SJCRH30 (cell line): ENCODE measurements around the gene GALNTL6. TPM values are rescaled to one million over a fixed set of nuclear protein-coding genes. Genes with fewer than 3 reads are reported as not detected.

Experiments
- DNase-seq, 2 experiments: peaks; one replicate each; pipeline ENCODE4 v3.0.0-alpha.2; 2015 to 2020
- H3K27ac ChIP-seq: fragments of 250-450 bp; sonication (Bioruptor Pico); 2 replicates; pipeline ENCODE4 v1.5.1; 2020; ENCODE audit warnings: mild to moderate bottlenecking, moderate library complexity
- H3K27me3 ChIP-seq: fragments of 250-450 bp; sonication (Bioruptor Pico); 2 replicates; pipeline ENCODE4 v1.5.1; 2020; ENCODE audit warnings: mild to moderate bottlenecking, moderate library complexity
- H3K36me3 ChIP-seq: fragments of 250-450 bp; sonication (Bioruptor Pico); 2 replicates; pipeline ENCODE4 v1.5.1; 2020; ENCODE audit warnings: mild to moderate bottlenecking, moderate library complexity
- H3K4me1 ChIP-seq: fragments of 250-450 bp; sonication (Bioruptor Pico); 2 replicates; pipeline ENCODE4 v1.5.1; 2020; ENCODE audit warnings: mild to moderate bottlenecking, moderate library complexity
- H3K4me3 ChIP-seq: fragments of 250-450 bp; sonication (Bioruptor Pico); 2 replicates; pipeline ENCODE4 v1.5.1; 2020; ENCODE audit warnings: mild to moderate bottlenecking, moderate library complexity
- H3K9me3 ChIP-seq: fragments of 250-450 bp; sonication (Bioruptor Pico); replicated peaks from 2 replicates; pipeline ENCODE4 v1.5.1; 2020; ENCODE audit warnings: mild to moderate bottlenecking, moderate library complexity
- total RNA-seq: library from RNA; depleted of rRNA; stranded (reverse); fragments of >200 nt; shearing (Covaris generic); gene quantifications from 2 replicates; pipeline ENCODE4 v1.2.3, GENCODE V29; 2014

Gene GALNTL6
- total RNA-seq, 1 experiment from 2014 or later = 0.36 TPM

GRCh38 chr4:172225457-172225856 is 412.3 kb downstream of the GALNTL6 start:
- no peaks in the 10 kb centered on the region for H3K36me3 ChIP-seq
- H3K9me3 ChIP-seq = no peaks in the 10 kb centered on the region
- no peaks in the 10 kb centered on the region for H3K27me3 ChIP-seq
- no peaks in the 10 kb centered on the region for H3K4me1 ChIP-seq
- no peak overlapping the region for H3K27ac ChIP-seq
- no peak overlapping the region for H3K4me3 ChIP-seq
- DNase-seq = no peak

- DNase-seq = peak; percentile 2 to 27
- Histone ChIP-seq H3K27ac (no peak overlapping the region), H3K36me3 (no peaks in the 10 kb centered on the region), H3K9me3 (no peaks in the 10 kb centered on the region), H3K4me3 (no peak overlapping the region), H3K4me1 (no peaks in the 10 kb centered on the region), H3K27me3 (no peaks in the 10 kb centered on the region)
These were observed 419.8 kb downstream of the GALNTL6 start for GRCh38 chr4:172232966-172233365.

- H3K27me3 ChIP-seq = no peaks in the 10 kb centered on the region
- no peaks in the 10 kb centered on the region for H3K36me3 ChIP-seq
- DNase-seq = no peak
- H3K9me3 ChIP-seq = no peaks in the 10 kb centered on the region
- H3K4me1 ChIP-seq = no peaks in the 10 kb centered on the region
- H3K27ac ChIP-seq = no peak overlapping the region
- H3K4me3 ChIP-seq = no peak overlapping the region
These were observed 430.3 kb downstream of the GALNTL6 start for GRCh38 chr4:172243551-172243950.

- Histone ChIP-seq H3K4me3 (no peak overlapping the region), H3K4me1 (no peaks in the 10 kb centered on the region), H3K36me3 (no peaks in the 10 kb centered on the region), H3K27ac (no peak overlapping the region), H3K27me3 (no peaks in the 10 kb centered on the region), H3K9me3 (no peaks in the 10 kb centered on the region)
- DNase-seq = no peak
These were observed 432.3 kb downstream of the GALNTL6 start for GRCh38 chr4:172245516-172245915.

GRCh38 chr4:172253409-172253808 is 440.2 kb downstream of the GALNTL6 start:
- H3K36me3 ChIP-seq = no peaks in the 10 kb centered on the region
- H3K27me3 ChIP-seq = no peaks in the 10 kb centered on the region
- H3K27ac ChIP-seq = no peak overlapping the region
- DNase-seq = no peak
- H3K4me1 ChIP-seq = no peaks in the 10 kb centered on the region
- H3K9me3 ChIP-seq = no peaks in the 10 kb centered on the region
- H3K4me3 ChIP-seq = no peak overlapping the region

GRCh38 chr4:172256820-172257219 is 443.6 kb downstream of the GALNTL6 start:
- no peak overlapping the region for H3K27ac ChIP-seq
- no peaks in the 10 kb centered on the region for H3K36me3 ChIP-seq
- no peaks in the 10 kb centered on the region for H3K9me3 ChIP-seq
- no peak for DNase-seq
- H3K27me3 ChIP-seq = no peaks in the 10 kb centered on the region
- H3K4me1 ChIP-seq = no peaks in the 10 kb centered on the region
- no peak overlapping the region for H3K4me3 ChIP-seq

- Histone ChIP-seq H3K4me3 (no peak overlapping the region), H3K36me3 (no peaks in the 10 kb centered on the region), H3K27ac (no peak overlapping the region), H3K27me3 (no peaks in the 10 kb centered on the region), H3K9me3 (no peaks in the 10 kb centered on the region), H3K4me1 (no peaks in the 10 kb centered on the region)
- DNase-seq = peak in 1 of 2 experiments; percentile 28
These were observed 457.2 kb downstream of the GALNTL6 start for GRCh38 chr4:172270397-172270796.

GRCh38 chr4:172287117-172287516 is 473.9 kb downstream of the GALNTL6 start:
- no peaks in the 10 kb centered on the region for H3K9me3 ChIP-seq
- H3K36me3 ChIP-seq = no peaks in the 10 kb centered on the region
- H3K4me3 ChIP-seq = no peak overlapping the region
- no peaks in the 10 kb centered on the region for H3K4me1 ChIP-seq
- H3K27me3 ChIP-seq = no peaks in the 10 kb centered on the region
- H3K27ac ChIP-seq = no peak overlapping the region
- no peak for DNase-seq

GRCh38 chr4:172305698-172306097 is 492.5 kb downstream of the GALNTL6 start:
- Histone ChIP-seq H3K9me3 (no peaks in the 10 kb centered on the region), H3K27me3 (no peaks in the 10 kb centered on the region), H3K36me3 (no peaks in the 10 kb centered on the region), H3K4me3 (no peak overlapping the region), H3K27ac (no peak overlapping the region), H3K4me1 (no peaks in the 10 kb centered on the region)
- no peak for DNase-seq

- H3K27me3 ChIP-seq = no peaks in the 10 kb centered on the region
- no peak for DNase-seq
These were observed 494.9 kb downstream of the GALNTL6 start for GRCh38 chr4:172308078-172308477.

GRCh38 chr4:172311682-172312081 is 498.5 kb downstream of the GALNTL6 start:
- DNase-seq = no peak
- H3K4me1 ChIP-seq = no peaks in the 10 kb centered on the region
- H3K36me3 ChIP-seq = no peaks in the 10 kb centered on the region
- no peak overlapping the region for H3K27ac ChIP-seq
- H3K4me3 ChIP-seq = no peak overlapping the region
- no peaks in the 10 kb centered on the region for H3K27me3 ChIP-seq
- no peaks in the 10 kb centered on the region for H3K9me3 ChIP-seq

More at GRCh38 chr4:172308078-172308477, 494.9 kb downstream of the GALNTL6 start:
- Histone ChIP-seq H3K36me3 (no peaks in the 10 kb centered on the region), H3K4me1 (no peaks in the 10 kb centered on the region), H3K9me3 (no peaks in the 10 kb centered on the region), H3K27ac (no peak overlapping the region), H3K4me3 (no peak overlapping the region)

GRCh38 chr4:172323288-172323687 is 510.1 kb downstream of the GALNTL6 start:
- H3K27me3 ChIP-seq = no peaks in the 10 kb centered on the region
- DNase-seq = no peak
- no peak overlapping the region for H3K27ac ChIP-seq
- H3K4me3 ChIP-seq = no peak overlapping the region
- no peaks in the 10 kb centered on the region for H3K9me3 ChIP-seq
- no peaks in the 10 kb centered on the region for H3K4me1 ChIP-seq
- H3K36me3 ChIP-seq = no peaks in the 10 kb centered on the region

- H3K27me3 ChIP-seq = no peaks in the 10 kb centered on the region
- H3K27ac ChIP-seq = no peak overlapping the region
- no peaks in the 10 kb centered on the region for H3K36me3 ChIP-seq
- no peak overlapping the region for H3K4me3 ChIP-seq
- no peak for DNase-seq
- no peaks in the 10 kb centered on the region for H3K9me3 ChIP-seq
- no peaks in the 10 kb centered on the region for H3K4me1 ChIP-seq
These were observed 531.2 kb downstream of the GALNTL6 start for GRCh38 chr4:172344308-172344938.

GRCh38 chr4:172348426-172348825 is 535.2 kb downstream of the GALNTL6 start:
- DNase-seq = no peak
- no peaks in the 10 kb centered on the region for H3K9me3 ChIP-seq
- no peak overlapping the region for H3K4me3 ChIP-seq
- no peaks in the 10 kb centered on the region for H3K36me3 ChIP-seq
- no peaks in the 10 kb centered on the region for H3K27me3 ChIP-seq
- peaks cover 5% of the 10 kb centered on the region; the same call in 1 of the 2 replicates for H3K4me1 ChIP-seq
- no peak overlapping the region for H3K27ac ChIP-seq

GRCh38 chr4:172352356-172352755 is 539.2 kb downstream of the GALNTL6 start:
- no peaks in the 10 kb centered on the region for H3K9me3 ChIP-seq
- no peaks in the 10 kb centered on the region for H3K27me3 ChIP-seq
- no peak overlapping the region for H3K4me3 ChIP-seq
- peaks cover 30% of the 10 kb centered on the region for H3K4me1 ChIP-seq
- DNase-seq = peak in 1 of 2 experiments; percentile 34
- no peaks in the 10 kb centered on the region for H3K36me3 ChIP-seq
- H3K27ac ChIP-seq = no peak overlapping the region

- Histone ChIP-seq H3K36me3 (no peaks in the 10 kb centered on the region), H3K4me3 (no peak overlapping the region), H3K4me1 (peaks cover 30% of the 10 kb centered on the region), H3K27ac (peak overlapping the region; percentile 73), H3K27me3 (no peaks in the 10 kb centered on the region), H3K9me3 (no peaks in the 10 kb centered on the region)
- DNase-seq = peak; percentile 25 to 70
These were observed 542.8 kb downstream of the GALNTL6 start for GRCh38 chr4:172356016-172356415.
